NCI-H510A (cell line): ENCODE results near the gene ARHGAP31.
"Not testable (repeated sequence)": the region's sequence is repeated elsewhere in the genome, so short reads cannot be mapped to it uniquely, and the experiment has no call there.

ENCODE experiments used
- DNase-seq: peaks from one replicate; lab custom pipeline; 2025; lab: John Stamatoyannopoulos, UW

Gene ARHGAP31

DNA sequence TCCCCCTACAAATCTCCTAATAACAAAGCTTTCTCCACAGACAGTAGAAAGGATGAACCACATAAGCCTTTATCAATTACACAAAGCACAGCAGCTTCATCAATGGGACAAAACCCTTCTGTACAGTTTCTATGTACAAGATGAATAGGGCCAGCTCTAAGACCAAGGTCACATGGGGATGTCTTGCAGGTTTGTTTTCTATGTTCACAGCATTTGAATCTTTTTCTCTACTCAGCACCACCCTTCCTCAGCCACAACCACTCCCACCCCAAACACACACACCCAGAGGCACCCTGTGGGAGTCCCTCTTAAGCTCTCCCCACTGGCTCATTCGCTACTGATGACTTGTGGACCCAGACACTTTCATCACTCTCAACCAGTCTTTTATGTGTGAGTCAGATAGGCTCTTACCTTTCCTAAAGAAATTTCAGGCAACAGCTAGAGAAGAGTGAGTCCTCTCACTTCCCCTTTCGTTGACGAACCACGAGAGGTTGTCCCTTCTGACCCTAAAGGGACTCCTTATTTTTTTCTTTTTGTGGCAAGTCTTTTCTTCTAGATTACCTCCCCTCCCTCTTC, 57.9 kb downstream of the ARHGAP31 start:
- DNase-seq = no peak

DNA sequence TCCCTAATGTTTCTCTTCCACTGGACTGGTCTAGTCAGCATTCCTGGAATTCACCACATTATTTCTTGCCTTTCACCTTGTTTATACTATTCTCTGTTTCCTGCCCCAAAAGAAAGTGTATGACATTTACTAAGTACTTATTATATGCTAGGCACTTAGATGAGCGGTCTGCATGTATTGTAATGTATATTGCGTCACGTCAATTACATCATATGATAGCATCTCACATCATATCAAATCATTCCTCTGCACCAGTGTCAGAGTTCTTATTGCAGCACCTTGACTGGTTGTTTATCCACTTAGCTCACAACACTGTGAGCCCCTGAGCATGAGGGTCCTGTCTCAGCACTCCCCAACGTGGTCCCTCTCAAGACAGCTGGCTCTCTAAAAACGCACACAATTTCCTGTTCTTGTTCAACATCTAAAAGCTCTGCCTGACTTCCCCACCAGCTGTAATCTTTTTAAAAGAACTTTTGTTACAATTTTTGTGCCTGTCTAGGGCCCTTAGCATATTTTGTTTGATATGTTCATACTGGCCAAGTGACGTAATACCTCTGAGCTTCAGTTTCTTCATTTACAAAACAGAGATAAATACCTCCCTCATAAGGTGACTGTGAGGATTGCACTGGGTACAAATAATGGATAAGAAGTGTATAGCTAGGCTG, 58.8 kb downstream of the ARHGAP31 start:
- no peak for DNase-seq

DNA sequence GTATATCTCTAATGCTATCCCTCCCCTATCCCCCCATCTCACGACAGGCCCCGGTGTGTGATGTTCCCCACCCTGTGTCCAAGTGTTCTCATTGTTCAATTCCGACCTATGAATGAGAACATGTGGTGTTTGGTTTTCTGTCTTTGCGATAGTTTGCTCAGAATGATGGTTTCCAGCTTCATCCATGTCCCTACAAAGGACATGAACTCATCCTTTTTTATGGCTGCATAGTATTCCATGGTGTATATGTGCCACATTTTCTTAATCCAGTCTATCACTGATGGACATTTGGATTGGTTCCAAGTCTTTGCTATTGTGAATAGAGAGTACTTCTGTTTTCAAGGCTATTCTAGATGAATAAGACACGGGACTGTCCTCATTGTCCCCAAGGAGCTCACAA, 61.4 kb downstream of the ARHGAP31 start:
- DNase-seq = not testable (repeated sequence)

DNA sequence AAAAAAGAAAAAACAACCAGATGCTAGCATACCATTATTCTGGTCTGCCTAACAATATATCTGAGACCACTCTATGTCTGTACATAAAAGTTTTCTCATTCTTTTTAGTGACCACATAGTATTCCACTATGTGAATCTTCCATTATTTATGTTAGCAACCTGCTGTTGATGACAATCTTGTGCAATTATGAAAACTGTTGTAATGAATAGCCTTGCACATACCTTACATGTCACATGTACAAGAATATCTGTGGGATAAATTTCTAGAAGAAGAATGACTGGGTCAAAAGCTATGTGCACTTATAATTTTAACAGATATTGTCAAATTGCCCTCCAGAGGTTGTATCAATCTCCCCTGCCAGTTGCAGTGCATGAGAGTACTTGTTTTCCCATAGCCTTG, 62.5 kb downstream of the ARHGAP31 start:
- DNase-seq = no peak

DNA sequence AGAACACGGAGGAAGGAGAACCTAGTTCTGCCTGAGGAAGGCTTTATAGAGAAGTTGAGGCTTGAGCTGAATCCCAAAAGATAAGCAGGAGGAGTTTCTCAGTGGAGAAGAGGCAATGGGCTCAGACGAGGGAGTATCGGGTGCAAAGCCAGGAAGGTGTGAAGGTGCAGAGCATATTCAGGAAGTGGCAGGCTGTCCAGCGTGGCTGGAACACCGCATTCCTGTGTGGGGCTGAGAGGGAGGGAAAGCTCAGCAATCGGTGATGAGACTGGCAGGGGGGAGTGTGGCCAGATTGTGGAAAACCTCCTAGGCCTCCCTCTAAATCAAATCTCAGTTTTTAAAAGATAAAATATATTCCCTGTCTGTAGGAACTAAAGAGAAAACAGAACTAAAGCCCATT, 63.0 kb downstream of the ARHGAP31 start:
- DNase-seq = no peak

DNA sequence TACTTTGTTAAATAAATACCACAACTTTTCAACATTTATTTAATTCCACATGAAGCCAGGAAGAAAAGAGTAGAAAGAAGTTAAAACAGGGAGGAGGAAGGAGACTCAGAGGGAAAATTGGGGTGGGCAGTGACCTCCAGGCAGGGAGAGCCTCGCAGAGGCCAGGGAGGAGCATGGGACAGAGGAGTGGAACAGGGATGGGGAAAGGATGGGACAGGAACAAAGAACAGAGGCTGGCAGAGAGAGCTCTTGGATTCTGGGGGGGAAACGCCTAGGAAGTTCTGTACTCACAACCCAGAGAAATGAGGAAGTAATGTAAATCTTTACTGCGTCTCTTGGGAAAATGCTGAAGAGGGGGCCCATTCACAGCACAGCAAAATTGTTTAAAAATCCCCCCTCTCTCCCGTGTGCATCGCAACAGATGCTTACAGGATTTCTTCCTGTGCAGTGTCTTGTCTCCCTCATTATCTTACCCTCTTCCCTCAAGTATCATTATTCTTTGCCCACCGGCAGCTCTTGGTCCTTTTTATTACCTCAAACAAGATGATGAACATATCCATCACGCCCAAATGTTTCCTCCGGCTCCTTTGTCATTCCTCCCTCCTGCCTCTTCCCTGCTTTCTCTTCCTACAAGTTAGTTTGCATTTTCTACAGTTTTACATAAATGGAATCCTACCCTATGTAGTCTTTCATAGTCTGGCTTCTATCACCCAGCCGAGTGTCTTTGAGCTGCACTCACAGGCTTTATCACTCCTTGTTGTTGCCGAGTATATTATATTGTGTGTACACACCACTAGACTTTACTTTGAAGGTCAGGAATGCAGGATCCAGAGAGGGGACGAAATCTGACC, 65.5 kb downstream of the ARHGAP31 start:
- no peak for DNase-seq

DNA sequence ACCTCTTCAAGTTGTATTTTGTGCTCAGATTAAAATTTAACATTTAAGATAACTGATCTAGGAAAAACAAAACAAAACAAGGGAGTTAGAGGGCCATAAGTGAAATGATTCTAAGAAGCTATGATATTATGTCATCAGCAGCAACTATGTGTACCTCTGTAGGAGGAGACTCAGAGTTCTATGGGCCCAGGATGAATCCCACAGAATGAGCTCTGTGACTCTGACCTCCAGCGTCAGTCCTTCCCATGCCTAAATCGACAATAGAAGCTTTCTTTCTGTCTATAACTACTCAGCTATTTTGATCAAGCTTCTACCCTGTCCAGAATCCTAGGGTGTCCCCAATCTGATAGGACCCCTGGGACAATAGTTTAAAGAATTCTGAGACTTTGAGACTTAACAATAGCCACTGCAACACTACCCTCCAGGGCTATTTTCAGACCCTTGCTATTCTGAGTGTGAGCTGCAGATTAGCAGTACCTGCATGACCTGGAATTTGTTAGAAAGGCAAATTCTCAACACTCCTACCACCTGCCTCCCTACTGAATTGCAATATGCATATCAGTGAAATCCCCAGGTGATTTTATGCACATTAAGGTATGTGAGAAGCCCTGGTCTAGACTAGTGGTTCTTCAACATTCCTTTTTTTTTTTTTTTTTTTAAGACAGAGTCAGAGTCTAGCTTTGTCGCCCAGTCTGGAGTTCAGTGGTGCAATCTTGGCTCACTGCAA, 66.7 kb downstream of the ARHGAP31 start:
- no peak for DNase-seq

DNA sequence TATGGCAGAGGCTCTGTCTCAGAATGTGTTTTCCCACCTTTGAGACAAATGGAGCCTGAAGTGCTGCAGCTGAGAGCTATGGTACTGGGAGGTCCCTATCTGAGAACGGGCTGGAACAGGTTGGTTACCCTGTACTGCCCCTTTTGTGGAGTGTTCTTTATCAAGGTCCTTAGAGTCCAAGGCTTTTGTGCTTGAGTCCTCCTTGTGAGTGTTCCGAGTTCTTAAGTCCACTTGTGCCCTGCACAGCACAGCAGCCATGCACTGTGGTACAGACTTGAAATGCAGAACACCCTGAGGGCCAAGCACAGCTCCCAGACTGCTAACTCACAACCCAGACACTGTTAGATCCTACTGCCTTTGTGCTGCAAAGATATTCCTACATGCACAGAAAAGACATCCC, 67.8 kb downstream of the ARHGAP31 start:
- no peak for DNase-seq

DNA sequence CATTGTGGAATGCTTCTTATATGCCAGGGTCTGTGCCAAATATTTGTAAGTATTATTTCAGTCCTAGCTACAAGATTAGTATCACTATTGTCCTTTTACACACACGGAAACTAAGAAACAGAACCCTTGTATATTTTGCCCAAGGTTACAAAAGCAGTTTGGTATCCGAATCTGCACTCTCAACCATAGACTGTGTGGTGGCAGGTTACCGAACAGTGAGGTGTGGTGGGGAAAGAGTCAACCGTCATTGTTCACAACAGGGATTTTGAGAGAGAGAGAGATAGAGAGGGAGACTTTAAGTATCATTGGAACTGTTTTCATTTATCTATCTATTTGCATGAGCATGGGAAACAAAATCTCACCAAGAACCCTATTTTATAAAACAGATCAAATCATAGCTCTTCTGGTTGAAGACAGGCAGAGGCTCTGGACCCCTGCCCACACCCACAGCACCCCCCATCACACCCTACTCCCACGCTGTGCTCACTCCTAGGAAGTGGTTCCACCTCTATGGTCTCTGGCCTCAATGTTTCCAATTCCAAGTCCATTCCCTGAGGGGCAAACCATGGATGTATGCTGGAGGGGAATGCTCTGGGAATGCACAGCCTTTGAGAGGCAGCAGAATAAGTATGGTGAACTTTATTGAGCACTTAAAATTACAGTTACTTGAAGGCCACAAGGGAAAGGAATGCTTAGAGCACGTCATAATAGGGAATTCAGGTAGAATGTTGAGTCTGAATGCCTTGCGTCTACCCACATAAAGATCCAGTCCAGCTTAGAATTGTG, 69.0 kb downstream of the ARHGAP31 start:
- no peak for DNase-seq

DNA sequence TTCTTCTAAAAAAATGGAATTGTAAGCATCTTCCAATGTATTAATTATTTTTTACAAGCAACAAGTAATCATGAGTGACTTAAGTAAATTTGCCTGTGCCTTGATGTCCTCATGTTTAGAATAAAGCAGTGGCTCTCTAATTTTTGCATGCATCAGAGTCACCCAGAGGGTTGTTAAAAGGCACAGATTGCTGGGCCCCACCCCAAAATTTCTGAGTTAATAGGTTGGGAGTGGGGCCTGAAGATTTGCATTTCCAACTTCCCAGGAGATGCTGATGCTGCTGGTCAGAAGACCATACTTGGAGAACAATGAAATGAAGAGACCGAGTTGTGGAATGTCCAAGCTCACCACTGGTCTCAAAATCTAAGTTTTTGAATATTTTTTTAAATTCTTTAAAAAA, 70.2 kb downstream of the ARHGAP31 start:
- DNase-seq = no peak

DNA sequence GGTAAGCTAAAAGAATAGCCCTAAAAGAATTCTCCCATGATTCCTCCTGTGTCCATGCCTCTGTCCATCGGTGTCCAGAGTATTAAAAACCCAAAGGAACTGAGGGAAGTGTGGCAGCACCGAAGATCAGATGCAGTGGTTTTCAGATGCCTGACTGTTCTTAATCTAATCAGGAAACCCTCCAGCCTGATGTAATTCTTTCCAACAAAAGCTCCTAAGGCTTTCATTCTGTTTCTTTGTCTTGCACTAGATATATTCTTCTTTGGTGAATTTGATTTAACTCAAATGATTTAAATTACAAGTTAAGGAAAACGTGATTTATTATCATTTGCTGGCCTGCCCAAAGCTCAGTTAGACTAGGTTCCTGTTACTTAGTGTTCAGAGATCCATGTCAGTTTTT, 71.2 kb downstream of the ARHGAP31 start:
- no peak for DNase-seq

DNA sequence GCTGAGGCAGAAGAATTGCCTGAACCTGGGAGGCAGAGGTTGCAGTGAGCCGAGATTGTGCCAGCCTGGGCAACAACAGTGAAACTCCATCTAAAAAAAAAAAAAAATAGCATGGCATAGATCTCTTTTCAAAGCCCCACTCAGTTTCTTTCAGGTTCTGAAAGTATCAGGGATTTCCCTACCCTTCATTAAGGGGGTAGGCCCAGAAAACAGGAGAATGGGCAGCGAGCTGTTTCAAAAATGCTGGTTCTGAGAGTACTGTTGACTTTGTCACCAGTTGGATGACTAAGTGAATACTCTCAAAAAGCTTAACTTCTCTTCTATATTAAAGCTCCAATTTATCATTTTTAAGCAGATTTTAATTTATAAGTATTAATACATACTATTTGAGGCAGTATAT, 72.8 kb downstream of the ARHGAP31 start:
- DNase-seq = no peak

DNA sequence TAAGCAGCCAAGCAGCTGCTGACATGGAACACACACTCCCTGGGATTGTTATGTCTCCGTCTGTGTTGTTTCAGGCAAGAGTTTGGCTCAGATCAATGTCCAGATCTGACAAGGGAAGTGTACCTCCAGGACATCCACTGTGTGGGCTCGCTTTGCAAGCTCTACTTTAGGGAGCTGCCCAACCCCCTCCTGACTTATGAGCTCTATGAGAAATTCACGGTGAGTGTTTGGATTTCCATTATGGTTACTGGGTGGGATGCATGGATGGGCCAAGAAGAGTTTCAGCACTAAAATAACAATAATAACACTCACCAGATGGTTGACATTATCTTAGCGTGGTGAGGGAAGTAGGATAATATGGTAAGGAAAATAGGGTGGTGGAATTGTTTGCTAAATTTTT, 74.1 kb downstream of the ARHGAP31 start:
- DNase-seq = no peak

DNA sequence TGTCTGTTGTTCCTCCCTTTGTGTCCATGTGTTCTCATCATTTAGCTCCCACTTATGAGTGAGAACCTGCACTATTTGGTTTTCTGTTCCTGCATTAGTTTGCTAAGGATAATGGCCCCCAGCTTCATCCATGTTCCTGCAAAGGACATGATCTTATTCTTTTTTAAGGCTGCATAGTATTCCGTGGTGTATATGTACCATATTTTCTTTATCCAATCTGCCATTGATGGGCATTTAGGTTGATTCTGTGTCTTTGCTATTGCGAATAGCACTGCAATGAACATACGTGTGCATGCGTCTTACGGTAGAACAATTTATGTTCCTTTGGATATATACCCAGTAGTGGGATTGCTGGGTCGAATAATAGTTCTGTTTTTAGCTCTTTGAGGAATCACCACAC, 77.6 kb downstream of the ARHGAP31 start:
- DNase-seq = not testable (repeated sequence)

DNA sequence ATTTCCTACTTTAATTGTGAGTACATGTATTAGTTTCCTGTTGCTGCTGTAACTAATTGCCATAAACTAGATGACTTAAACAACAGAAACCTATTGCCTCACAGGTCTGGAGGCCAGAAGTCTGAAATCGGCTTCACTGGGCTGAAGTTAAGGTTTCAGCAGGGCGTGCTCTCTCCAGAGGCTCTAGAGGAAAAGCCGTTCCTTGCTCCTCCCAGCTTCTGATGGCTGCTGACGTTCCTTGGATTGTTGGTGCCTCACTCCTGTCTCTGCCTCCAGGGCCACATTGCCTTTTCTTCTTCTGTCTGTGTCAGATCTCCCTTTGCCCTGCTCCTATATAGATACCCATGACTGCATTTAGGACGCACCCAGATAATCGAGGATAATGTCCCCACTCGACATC, 80.9 kb downstream of the ARHGAP31 start:
- no peak for DNase-seq

DNA sequence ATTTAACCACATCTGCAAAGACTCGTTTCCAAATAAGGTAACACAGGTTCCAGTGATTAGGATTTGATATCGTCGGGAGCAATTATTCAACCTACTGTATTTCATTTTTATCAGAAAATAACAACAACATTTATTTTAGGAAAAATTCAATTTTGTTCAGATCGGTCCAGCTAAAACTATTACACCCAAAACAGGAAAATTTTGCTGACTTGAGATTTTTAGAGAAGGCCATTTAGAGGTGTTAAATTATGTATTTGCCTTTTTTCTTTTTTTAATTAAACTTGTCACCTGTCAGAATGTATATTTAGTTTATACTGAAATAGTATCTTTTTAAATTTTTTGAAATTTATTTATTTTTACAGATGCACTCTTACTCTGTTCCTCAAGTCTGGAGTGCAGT, 81.3 kb downstream of the ARHGAP31 start:
- DNase-seq = no peak

DNA sequence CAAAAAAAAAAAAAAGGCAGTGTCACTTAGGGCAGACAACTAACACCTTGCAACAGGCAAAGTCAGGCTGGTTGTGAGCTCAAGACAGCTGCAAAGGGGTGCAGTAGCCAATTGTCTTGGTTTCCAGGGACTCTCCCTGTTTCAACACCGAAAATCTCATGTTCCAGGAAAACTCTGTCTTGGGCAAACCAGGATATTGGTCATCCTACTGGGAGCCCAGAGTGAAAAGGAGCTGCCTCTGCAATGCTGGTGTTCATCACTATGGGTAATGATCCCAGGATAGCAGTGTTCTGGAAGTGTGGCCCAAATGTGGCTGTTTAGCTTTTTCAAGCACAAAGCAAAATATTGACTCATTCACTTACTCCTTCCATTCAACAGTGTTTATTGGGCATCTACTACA, 82.6 kb downstream of the ARHGAP31 start:
- DNase-seq = no peak

DNA sequence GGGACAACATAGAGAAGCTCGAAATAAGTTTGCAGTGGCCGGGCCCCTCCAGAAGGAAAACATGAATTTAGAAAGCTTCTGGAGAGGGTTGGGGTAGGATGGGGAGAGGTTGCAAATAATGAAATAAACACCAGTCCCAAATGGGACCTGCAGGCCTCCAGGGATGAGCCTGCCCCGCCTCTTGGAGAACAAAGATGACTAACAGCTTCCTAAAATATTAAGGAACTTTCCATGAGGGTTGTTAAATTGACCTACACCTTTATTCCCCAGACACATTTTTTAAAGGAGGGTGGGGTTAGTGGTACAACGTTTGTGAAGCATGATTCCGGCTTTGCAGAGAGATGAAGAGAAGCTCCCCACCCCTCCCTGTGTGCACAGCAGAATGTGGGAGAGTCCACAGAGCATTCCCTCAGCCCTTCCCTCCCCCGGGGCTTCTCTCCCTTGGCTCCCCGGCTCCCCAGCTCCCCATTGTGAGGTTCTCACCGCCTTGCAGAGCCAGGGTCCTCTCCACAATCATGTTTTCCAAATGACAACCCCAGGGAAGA, 84.1 kb downstream of the ARHGAP31 start:
- DNase-seq = no peak

DNA sequence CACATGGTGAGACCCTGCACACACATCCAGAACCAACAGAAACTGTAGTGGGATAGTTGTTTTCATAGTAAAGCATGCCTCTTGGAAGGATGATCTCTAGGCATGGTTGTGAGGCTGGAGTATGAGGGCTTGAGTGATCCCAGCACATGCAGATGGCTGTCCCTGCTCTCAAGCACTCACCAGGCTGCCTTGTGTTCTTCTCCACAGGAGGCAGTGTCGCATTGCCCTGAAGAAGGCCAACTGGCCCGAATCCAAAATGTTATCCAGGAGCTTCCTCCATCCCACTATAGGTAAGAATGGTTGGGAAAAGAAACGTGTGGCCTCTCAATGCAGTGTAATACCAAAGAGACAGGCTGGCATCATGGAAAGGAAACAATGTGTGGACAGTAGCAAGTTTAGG, 86.5 kb downstream of the ARHGAP31 start:
- peak; percentile 0 for DNase-seq

DNA sequence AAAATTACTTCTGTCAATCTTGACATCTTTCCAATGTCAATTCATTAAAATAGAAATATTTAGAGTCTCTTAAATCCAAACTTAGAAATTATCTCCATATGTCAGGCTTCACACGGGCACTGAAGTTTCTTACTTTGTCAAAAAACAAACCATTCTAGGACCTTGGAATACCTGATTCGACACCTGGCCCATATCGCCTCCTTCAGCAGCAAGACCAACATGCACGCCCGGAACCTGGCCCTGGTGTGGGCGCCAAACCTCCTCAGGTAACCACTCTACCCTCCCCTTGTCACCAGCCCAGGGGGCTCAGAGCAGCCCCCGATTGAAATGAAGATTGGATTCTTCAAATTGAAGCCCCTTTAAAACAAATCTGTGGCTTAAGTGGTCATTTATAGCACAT, 88.0 kb downstream of the ARHGAP31 start:
- DNase-seq = no peak

DNA sequence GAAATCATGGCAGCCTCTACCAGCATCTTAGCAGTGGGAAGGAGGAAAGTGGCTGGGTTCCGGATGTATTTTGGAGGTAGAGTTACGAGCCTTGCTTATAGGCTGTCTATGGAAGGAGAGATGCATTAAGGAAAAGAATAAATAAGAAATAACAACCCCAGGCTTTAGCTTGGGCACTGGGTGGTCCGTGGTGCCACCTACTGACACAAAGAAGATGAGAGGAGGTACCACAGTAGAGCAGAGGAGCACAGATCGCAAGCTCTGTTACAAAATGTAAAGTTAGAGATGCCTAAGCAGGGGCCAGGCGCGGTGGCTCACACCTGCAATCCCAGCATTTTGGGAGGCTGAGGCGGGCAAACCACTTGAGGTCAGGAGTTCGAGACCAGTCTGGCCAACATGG, 94.4 kb downstream of the ARHGAP31 start:
- DNase-seq = no peak

DNA sequence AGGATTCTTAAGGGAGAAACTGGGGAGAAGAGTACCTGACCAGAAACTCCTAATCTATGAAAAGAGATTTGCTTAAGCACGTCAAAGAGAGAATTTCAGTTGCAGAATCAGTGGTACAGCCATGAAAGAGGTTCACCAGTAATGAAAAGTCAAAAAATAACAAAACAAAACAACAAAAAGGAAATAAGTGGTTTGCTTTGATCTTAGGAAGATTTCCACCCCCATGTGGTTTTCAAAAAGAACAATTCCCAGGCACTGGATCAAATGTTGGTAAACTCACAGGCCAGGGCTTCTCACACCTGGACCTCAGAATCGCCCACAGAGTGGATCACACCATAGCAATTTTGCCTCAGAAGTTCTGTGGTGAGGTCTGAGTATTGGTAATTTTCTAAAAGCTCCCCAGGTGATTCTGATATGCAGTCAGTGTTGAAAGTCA, 101.8 kb downstream of the ARHGAP31 start:
- DNase-seq = no peak
